Left hindlimb (tissue), 1 donor: ENCODE measurements around the gene MAP3K5.

ENCODE experiments used
- DNase-seq: peaks from one replicate; pipeline ENCODE4 v3.0.0-alpha.2; 2018

Gene MAP3K5

DNA sequence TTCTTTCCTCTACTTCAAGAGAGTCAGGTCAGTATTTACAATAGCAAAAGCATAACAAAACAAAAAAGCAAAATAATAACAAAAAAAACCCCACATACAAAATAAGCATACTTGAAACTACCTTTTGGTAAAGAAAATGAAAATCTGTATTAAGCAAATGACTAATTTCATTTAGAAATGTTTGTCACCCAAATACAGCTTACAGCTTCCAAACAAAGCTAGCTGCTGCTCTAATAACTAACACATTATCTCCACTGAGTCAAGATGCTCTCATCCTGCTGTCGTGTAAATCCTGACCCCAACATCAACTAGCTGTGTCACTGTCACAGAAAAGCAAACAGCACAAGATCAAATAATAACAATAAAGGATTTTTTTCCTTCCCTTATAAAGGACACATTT is 263.8 kb downstream of the MAP3K5 start:
- no peak for DNase-seq

DNA sequence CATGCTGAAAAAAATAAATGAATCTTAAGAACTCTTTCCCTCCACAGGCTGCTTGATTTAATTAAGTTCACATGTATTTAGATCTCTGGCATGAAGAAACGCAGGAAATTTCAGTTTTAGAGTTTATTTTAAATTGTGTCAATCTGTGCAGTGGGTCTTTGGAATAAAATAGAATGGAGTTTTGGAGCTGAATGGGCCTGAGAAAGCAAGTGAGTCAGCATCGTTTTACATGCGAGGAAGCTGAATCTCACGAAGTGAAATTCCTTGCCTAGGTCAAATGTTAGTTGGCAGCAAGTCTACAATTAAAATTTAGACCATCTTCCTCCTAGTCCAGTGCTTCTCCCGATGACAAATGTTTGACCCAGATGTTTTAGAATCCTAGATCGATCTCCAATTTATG is 264.4 kb downstream of the MAP3K5 start:
- no peak for DNase-seq

DNA sequence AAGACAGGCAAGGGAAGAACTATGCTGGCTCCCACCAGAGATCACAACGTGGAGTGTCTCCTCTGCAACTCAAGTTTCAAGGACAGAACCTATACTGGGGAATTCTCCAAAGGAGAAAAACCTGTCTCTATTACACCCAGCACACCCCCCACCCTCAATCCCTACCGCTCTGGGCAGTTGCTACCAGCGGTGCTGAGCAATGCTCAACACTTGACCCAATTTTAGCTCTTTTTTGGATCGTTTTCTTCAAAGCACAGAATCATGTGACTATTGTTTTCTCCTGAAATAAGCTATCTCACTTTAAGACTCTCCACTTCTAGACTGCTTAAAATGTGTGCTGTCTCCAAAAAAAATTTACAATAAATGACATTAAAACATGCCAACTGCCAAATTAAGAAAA is 265.3 kb downstream of the MAP3K5 start:
- no peak for DNase-seq

DNA sequence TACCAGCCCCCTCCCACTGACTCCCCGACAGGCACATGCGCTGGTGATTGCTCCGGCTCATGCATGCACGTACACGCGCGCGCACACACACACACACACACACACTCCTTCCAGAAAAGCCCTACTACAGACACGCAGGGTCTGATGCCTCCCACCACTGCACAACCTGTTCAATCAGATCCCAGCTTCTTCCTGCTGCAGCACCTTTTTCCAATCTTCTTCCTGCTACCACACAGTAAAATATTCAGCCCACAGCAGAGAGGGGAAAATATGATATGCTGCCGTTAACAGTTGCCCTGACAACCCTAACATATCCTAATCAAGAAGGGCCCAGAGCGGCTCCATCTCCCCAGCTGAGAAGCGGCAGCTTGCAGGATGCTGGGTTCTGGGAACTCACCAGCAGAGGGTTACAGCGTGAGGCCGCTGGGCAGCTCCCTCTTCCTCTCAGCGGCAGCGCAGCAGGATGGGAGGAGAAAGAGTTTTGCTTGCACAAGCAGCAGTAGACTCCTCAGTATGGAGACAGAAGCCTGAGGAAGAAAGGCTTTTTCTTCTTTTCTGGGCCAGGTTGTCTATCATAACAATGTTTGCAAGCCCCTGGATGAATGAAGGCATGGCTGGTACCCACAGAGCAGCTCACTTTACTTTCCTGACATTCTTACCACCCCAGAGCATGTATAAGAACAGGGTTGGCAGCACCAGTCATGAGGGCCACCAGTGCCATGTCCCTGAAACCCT is 265.9 kb downstream of the MAP3K5 start:
- DNase-seq, result peak; percentile 55

DNA sequence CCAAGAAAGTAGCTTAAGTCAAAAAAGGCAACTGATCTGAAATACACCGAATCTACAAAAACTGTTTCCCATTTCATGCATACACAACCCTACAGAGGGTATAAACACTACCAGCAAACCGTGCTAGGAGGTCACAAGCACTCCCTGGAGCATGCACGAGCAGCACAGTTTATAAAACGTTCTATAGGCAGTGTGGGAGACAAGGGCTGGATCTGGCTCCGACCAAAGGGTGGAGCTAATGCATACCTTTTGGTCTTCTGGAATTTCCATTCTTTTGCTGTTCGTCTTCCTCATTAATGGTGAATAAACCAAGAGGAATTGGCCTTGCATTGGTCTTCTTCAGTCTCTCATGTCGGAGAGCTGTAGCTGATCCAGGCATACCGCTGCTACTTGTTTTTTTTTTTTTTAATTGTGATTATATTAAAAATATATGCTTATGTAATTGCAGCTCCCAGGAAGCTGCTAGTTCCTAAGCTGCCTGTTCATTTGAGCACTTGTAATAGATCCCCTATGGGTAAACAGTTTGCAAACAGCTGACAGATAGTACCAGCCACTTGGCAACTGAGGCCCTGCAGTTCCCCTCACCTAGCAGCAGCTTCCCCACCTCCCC is 266.6 kb downstream of the MAP3K5 start:
- no peak for DNase-seq

DNA sequence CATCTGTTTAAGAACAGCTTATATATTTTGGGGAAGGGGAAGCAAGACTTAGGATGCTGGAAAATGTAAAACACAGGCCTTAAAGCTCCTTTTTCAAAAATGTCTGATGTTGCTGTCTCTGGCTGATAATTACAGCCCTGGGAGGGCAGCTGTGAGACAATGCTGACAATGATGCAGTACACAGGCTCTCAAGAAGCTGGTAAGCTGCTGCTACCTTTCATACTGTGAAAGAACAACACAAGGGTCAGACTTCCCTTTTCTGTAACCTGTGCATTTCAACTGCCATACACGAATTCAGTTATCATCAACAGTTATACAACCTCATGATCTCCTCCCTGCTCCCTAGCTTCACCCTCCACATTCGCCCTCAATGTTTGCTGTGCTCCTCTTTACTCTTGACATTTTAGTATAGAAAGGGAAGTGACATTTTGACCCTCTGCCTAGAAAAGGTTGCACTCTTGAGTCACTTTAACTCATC is 267.3 kb downstream of the MAP3K5 start:
- DNase-seq, result no peak

DNA sequence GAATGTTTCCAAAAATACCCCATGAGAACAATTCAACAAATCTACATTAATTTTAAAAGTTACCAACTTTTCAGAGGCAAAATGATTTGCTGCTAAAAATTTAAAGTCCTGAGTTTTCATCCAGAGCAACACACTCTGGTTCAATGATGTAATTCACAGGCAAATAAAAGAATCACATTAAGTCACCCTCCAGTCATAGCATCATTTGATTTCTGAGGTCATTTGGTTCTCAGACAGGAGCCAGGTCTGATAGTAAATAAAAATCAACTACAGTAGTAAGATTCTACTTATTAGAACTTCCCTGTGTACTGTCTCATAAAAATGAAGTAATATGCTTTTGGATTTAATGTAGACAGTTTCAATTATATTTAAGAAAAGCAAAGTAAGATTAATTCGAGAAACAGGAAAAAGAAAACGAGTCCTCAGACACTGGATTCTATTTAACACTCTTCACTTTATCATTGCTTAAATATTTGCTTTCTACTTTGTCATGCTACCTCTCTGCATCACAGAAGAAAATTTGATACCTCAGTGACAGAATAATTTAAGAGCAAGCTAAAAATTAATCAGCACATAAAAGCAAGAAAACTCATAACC is 267.8 kb downstream of the MAP3K5 start:
- DNase-seq, result no peak

DNA sequence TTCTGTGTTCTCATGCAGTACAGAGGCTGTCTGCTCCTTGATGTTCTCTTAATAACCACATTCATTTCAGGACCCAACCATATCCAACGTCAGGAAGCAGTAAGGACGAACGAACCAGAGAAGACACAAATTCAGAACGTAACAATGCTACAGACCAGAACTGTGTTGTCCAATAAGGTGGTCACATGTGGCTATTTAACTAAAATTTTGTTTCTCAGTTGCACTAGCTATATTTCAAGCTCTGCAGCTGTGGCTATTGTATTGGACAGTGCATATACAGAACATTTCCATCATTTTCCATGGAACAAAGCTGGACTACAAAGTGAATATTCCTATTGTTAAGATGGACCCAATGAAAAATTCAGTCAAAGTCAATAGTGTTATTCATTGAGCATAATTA is 269.1 kb downstream of the MAP3K5 start:
- DNase-seq, result no peak

DNA sequence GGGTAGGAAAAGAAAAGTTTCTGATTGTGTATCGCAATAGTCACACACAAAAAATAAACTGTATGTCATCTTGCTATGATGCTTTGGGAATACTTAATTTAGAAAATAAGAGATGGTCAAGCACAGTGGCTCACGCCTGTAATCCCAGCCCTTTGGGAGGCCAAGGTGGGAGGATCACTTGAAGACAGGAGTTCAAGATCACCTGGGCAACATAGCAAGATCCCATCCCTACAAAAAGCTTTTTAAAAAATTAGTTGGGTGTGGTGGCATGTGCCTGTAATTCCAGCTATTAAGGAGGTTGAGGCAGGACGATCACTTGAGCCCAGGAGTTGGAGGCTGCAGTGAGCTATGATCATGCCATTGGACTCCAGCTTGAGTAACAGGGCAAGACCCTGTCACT is 269.6 kb downstream of the MAP3K5 start:
- no peak for DNase-seq

DNA sequence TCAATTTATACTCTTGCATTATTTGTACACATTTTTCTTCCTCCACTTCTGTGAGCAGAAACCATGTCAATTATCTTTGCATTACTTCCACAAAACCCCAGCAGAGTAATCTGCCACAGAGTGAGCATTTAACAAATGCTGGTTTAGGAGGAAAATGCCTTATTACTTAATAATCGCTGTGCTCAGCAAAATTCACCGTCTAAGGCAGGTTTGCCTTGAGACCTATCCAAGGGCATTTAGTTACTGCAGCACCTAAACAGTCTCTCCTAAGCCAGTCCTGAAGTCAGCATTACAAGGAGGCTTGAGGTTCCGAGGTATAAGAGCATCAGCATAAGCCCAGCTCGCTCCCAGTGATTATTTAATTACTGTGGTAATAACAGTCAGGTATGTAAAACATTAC is 270.4 kb downstream of the MAP3K5 start:
- no peak for DNase-seq

DNA sequence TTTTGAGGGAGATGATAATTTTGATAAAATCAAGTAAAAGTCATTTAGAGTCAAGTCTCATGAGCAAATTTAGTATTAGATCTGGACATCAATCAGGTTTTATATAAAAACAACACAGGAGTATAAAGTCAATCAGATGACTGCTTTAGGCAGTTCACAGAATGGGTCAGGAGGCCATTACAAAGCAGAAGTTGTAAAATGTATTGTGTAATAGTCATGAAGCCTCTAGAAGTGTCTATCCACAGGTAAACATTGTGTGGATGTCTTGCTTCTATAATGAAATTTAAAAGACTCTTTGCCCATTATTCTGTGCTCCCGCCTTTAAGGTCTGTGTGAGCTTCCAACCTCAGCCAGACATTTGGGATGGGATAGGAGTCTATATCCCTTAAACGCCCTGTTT is 270.9 kb downstream of the MAP3K5 start:
- no peak for DNase-seq

DNA sequence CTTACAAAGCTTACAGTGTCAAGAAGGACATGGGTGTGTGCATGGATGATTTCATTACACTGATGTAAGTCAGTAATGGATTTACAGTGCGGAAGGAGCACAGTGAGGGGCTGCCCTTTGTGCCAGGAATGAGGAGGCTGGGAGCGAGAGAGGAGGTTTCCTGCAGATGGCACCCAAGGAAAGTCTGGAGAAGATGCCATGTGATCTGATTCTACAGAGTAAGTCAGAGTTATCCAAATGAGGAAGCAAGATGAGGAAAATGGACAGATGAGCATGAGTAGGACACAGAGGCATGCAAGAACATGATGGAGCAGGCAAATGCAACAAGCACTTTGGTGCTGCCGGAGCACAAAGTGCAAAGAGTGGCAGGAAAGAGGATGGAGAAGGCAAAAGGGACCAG is 271.8 kb downstream of the MAP3K5 start:
- DNase-seq, result no peak

DNA sequence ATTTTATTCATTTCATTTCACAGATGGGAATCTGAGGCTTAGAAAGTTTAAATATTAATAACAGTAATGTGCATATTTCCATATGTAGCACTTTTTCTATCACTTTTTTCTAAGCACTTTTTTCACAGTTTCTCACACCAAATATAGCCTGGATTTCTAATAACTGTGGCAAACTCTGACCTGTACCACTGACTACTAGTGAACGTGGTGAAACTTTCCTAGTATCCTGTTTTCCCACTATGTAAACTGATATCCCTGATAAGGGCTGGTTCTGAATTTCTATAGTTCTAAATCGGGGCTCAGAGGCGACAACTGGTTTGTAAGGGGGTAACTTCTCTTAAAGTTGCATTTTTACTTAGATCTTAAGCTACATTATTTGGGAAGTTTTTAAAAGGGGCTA is 274.7 kb downstream of the MAP3K5 start:
- no peak for DNase-seq

DNA sequence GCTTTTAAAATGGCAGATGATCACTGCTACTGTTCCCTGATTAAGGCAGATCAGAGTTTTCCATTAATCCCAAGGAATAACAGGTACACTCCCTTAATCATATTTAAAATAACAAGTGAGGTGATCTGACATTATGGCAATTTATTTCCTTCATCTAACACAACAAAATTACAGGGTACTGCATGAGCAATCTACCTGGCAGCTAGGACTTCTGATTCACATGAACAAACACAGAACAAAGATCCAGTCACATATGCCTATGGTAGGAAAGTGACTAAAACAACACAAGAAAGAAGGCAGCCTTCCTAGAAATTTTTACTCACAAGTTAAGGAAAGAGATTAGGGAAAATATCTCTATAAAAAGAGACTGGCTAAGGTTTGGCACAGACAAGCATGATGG is 275.3 kb downstream of the MAP3K5 start:
- no peak for DNase-seq

DNA sequence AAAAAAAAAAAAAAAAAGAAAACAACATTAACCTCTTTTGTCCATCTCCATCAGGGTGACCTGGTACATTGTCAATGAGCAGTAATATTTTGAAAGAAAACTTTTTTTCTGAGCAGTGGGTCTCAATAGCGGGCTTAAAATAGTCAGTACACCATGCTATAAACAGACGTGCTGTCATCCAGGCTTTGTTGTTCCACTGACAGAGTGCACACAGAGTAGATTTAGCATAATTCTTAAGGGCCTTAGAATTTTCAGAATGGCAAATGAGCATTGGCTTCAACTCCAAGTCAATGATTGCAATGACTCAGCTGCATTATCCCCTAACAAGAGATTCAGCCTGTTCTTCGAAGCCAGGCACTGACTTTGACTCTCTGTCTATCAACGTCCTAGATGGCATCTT is 277.7 kb downstream of the MAP3K5 start:
- DNase-seq, result no peak

DNA sequence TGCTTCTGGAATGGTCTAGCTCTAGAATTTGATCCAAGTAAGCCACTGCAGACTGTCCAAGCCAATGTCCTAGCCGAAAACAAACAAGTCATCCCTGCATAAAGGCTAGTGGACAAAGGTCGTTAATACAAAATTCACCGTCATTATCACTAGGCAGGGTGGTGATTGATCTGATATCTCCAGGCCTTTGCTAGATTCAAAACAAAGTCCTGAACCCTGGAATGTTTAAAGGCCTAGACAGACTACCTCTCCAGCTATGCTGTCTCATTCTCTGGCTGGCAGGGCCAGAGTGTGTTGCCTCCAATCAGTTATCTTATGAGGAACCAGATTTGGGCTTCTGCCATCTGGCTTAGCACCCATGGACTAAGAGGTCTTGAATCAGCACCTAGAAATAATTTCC is 280.4 kb downstream of the MAP3K5 start:
- DNase-seq, result no peak

DNA sequence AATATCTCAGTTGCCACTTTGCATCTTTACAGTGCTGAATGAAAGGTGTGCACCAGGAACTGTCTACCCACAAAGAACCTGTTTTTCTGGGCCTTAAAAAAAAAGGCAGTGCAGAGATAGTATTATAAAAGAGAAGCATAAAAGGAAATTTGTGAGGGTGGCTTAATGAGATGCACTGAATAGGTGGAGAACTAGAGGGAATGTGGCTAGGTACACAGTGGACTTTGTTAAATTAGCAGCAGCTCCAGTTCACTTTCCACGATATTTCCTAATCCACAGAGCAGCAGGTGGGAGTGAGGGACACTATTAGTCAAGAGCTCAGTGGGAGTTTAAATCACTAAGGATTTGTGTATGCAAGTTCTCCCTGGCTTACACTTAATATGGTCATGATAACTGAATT is 280.9 kb downstream of the MAP3K5 start:
- no peak for DNase-seq

DNA sequence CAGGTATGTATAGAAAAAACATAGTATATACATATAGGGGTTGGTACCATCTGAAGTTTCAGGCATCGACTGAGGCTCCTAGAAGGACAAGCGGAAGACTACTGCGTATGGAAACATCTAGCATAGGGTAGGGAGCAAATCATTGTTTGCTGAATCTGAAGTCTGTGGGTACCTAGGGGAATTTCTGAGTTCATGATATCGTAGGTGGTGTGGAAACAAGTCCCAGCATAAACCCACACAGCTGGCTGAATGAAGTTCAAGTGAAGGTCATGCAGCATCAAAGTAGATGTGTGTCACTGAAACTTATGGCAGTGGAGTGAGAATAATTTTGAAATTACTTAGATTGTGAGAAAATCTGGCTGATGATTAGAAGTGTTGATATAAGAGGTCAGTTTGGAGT is 281.5 kb downstream of the MAP3K5 start:
- no peak for DNase-seq

DNA sequence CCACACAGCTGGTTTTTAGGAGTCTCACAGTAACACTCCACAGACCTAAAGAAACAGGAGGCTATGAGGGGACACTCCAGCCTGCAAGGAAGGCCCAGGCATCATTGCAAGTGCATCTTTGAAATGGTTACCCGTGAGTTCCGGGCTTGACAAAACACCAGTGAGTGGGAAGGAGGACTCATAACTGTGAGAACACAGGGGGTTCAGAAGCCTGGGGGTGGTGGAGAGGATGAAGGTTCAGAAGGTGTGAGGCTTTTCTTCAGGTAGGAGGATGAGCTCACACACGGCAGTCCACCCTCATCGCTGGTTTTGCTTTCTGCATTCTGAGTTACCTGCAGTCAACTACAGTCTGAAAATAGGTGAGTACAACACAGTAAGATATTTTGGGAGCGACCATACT is 282.0 kb downstream of the MAP3K5 start:
- DNase-seq, result no peak

DNA sequence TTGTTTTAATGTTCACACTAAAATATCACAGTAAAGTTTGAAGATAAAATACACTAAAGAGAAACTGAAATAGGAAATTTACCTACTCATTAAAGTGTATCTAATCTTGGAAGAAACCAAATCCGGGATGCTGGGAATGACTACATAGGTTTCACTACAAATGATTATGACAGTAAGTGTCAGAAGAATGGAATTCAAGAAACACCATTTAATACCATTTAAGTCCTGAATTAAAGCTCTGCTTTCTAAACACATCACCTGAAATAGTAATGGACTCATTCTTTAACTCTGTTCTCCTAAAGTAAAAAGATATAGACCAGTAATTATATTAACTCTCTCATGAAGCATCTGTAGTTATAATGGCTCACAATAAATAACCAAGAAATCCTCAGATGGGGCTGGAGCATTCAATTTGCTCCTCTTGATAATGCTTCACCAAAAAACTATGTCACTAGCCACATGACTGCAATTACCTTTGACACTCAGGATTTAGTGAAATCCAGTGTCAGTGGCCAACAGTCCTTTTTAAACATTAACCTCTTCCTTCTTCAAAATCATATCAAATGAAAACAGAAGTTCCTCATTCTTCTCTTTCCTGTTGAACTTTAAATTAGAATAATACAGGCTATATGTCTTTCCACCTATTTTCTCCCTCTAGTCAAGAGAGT is 283.4 kb downstream of the MAP3K5 start:
- DNase-seq, result no peak
